Measurements from ENCODE around the gene MGARP.
A peak's percentile ranks its signal among the peaks of the same experiment; 100 is the strongest.
"Not testable (repeated sequence)": the region's sequence is repeated elsewhere in the genome, so short reads cannot be mapped to it uniquely, and the experiment has no call there.

The MGARP gene

GRCh38 chr4:139274790-139275189 is 5.2 kb downstream of the MGARP start:
- no peak overlapping the region for H3K4me3 ChIP-seq (ENCODE audit: low read length)
- no peak for TF ChIP-seq CTCF (IDR thresholded peaks at IDR 0.05; ENCODE audit: insufficient read depth, low read depth, low read length, missing control alignments)
- DNase-seq (ENCODE audit: low read depth): no peak

DNA sequence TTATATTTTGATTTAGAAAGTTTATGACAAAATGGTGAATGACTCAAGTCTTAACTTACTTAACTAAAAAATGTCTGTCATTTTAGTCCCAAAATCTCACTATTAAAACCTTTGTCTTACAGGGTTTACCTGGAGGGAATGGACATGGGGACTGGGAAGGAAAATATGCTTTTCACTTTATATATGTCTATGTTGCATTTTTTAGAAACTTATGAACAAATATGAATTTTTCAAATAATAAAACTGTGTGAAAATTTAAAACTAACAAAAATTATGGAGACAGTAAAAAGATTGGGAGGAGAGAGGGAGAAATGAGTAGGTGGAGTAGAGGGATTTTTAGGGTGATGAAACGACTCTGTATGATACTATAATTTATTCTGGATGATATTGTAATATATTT is 6.2 kb downstream of the MGARP start:
- DNase-seq (ENCODE audit: low read depth): no peak
- no peak for TF ChIP-seq CTCF (IDR thresholded peaks at IDR 0.05; ENCODE audit: insufficient read depth, low read depth, low read length, missing control alignments)
- no peak overlapping the region for H3K4me3 ChIP-seq (ENCODE audit: low read length)

DNA sequence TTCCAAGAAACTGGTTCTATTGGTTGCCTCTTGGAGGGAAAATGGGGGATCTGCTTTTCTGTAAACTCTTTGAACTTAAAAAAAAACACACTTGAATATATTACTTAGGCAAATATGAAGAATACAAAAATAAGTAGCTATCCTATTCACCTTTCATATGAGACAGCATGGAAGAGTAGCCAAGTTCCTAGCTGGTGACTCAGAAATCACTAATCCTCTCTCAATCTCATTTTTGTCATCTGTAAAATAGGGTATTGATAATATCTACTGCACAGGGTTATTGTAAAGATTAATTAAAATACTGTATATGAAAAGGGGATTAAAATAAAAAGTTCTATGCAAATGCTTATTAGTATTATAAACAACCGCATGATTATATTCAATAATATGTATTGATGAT is 12.7 kb downstream of the MGARP start:
- DNase-seq (ENCODE audit: low read depth): peak; percentile 46
- H3K4me3 ChIP-seq (ENCODE audit: low read length): no peak overlapping the region
- TF ChIP-seq CTCF (IDR thresholded peaks at IDR 0.05; ENCODE audit: insufficient read depth, low read depth, low read length, missing control alignments): no peak

GRCh38 chr4:139266583-139267257 is 13.3 kb downstream of the MGARP start:
- TF ChIP-seq CTCF (IDR thresholded peaks at IDR 0.05; ENCODE audit: insufficient read depth, low read depth, low read length, missing control alignments): no peak
- peak; percentile 56 for DNase-seq (ENCODE audit: low read depth)
- H3K4me3 ChIP-seq (ENCODE audit: low read length): peak overlapping the region; percentile 34

DNA sequence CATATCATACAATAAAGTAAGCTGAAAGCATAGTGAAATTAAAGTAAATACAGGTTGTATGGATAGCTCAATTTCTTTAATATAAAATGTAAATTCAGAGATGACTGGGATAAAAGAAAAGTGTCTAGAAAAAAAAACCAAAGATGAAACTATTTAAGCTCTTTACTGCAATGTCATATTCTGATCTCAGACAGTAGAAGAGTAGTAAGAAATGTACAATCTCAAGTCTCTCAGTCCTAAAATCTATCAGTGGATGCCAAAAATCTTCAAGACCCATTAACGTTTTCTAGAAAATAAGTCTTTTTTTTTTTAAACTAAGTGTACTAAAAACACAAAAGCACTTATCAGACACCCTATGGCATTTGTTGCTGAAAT is 13.8 kb downstream of the MGARP start:
- H3K4me3 ChIP-seq (ENCODE audit: low read length): no peak overlapping the region
- DNase-seq (ENCODE audit: low read depth): no peak
- no peak for TF ChIP-seq CTCF (IDR thresholded peaks at IDR 0.05; ENCODE audit: insufficient read depth, low read depth, low read length, missing control alignments)

DNA sequence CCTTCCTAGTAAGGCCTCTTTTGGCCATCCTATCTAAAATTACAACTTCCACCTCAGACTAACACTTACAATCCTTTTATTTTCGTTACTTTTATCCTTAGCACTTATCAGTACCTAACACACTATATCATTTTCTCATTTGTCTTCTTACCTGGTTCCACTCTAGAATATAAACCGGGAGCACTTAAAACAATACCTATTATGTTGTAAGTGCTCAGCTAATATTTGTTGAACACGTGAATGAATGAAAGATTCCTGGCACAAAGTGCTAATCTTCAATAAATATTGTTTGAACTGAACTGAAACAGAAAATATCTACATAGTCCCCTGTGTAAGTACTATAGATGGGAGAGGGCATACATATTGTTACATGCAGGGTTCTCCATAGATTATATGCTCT is 14.4 kb downstream of the MGARP start:
- no peak overlapping the region for H3K4me3 ChIP-seq (ENCODE audit: low read length)
- no peak for DNase-seq (ENCODE audit: low read depth)
- no peak for TF ChIP-seq CTCF (IDR thresholded peaks at IDR 0.05; ENCODE audit: insufficient read depth, low read depth, low read length, missing control alignments)

- no peak for DNase-seq (ENCODE audit: low read depth)
- no peak overlapping the region for H3K4me3 ChIP-seq (ENCODE audit: low read length)
- TF ChIP-seq CTCF (IDR thresholded peaks at IDR 0.05; ENCODE audit: insufficient read depth, low read depth, low read length, missing control alignments): no peak
Measured at GRCh38 chr4:139256349-139256748, 23.7 kb downstream of the MGARP start.

DNA sequence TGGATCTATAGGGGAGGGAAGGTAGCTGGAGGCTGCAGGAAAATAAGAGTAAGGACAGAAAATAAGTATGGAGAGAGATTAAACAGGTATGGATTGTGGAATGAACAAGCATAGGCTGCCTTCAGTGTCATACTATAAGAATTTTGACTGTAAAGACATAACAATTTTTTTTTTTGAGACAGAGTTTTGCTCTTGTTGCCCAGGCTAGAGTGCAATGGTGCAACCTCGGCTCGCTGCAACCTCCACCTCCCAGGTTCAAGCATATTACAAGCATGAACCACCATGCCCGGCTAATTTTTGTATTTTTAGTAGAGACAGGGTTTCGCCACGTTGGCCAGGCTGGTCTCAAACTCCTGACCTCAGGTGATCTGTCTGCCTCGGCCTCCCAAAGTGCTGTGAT is 24.4 kb downstream of the MGARP start:
- H3K4me3 ChIP-seq (ENCODE audit: low read length); DNase-seq (ENCODE audit: low read depth): not testable (repeated sequence)

All from epithelial cell of esophagus (primary cell).